Measurements from ENCODE around the gene ZP2.
"Not testable (repeated sequence)": the region's sequence is repeated elsewhere in the genome, so short reads cannot be mapped to it uniquely, and the experiment has no call there.

Gene ZP2

DNA sequence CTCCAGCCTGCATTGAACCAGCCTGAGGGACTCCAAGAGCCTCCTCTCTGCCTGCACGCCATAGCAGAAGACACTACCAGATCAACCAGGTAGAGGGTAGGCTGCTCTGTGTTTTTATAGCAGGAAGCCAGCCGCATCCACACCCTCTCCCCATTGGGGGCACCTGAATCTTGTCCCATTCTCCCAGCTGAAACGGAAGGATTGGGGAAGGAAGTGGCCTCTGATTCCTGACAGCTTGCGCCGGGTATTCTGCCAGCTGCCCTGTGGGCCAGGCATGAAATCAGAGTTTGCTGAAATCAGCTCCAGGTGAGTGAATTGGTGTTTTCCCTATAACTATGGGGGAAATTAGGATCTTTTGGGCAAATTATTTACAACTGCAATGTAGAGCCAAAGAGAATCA lies at the start of gene ZP2:
ZP2 (minus strand) TSS at position 89 of the 400 bp plus-strand sequence; CDS start at position 62, 27 bp downstream.
- peaks cover 24% of the 10 kb centered on the region for H3K27me3 Mint-ChIP-seq
- H3K4me1 Mint-ChIP-seq (ENCODE audit: low read depth): no peaks in the 10 kb centered on the region
- no peaks in the 10 kb centered on the region for H3K9me3 Mint-ChIP-seq
- H3K36me3 Mint-ChIP-seq (ENCODE audit: low read depth): no peaks in the 10 kb centered on the region
- no peak within 1 kb of the TSS for H3K27ac Mint-ChIP-seq
- H3K4me3 Mint-ChIP-seq: no peak within 1 kb of the TSS

DNA sequence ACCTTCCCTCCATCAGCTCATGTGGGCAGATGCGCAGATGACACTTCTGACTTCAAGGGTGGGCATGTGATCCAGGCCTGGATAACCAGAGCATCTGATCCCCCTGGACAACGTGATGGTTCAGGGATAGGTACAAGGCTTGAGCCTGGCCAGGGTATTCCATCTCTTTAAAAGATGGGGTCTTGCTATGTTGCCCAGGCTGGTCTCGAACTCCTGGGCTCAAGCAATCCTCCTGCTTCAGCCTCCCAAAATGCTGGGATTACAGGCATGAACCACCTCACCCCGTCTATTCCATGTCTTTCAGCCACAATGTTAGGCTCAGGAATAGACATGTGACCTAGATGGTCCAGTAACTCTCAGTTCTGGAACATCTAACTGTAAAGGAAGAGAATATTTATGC lies 45.9 kb upstream of the ZP2 start:
- H3K36me3 Mint-ChIP-seq (ENCODE audit: low read depth): no peaks in the 10 kb centered on the region
- no peaks in the 10 kb centered on the region for H3K4me1 Mint-ChIP-seq (ENCODE audit: low read depth)
- H3K27me3 Mint-ChIP-seq: peaks cover 13% of the 10 kb centered on the region
- H3K9me3 Mint-ChIP-seq: no peaks in the 10 kb centered on the region
- no peak overlapping the region for H3K4me3 Mint-ChIP-seq
- H3K27ac Mint-ChIP-seq: no peak overlapping the region

DNA sequence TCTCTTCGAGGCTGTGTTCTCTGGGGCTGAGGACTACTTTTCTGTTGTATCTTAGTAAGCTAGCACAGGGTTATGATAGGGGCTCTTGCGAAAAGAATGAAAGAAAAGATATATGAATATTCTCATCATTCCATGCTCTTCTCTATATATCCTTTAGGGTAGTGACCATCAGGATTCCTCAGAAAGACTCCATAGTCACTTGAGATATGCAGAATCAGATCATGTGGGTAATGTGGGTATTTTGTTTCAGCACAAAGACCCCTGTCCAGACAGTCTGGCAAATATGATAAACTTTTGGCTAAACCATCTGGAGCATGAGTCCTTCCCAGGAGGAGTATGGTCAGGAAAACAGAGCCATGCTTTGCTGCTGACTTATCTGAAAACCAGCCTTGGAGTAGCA lies 45.3 kb upstream of the ZP2 start:
- H3K27ac Mint-ChIP-seq: no peak overlapping the region
- no peaks in the 10 kb centered on the region for H3K36me3 Mint-ChIP-seq (ENCODE audit: low read depth)
- H3K27me3 Mint-ChIP-seq: peaks cover 14% of the 10 kb centered on the region
- no peaks in the 10 kb centered on the region for H3K4me1 Mint-ChIP-seq (ENCODE audit: low read depth)
- no peak overlapping the region for H3K4me3 Mint-ChIP-seq
- H3K9me3 Mint-ChIP-seq: no peaks in the 10 kb centered on the region

DNA sequence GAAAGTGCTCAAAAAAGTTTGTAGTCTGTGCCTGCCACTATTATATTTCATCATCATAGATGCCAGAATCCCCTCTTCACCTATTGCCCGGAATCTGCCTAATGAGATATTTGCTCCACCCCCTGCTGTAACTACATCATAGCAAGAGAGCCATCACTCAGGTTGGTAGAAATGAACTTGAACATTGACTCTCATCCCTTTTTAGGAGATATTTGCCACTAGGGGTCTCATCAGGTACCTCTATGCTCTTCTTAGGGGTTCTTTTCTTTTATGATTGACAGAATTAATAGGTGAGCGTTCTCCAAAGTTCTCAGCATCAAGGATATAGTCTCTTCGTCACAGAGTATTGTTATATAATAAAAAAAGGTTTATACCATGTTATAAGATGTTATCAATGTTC lies 42.1 kb upstream of the ZP2 start:
- Mint-ChIP-seq H3K4me3 (no peak overlapping the region), H3K27me3 (peaks cover 26% of the 10 kb centered on the region)

DNA sequence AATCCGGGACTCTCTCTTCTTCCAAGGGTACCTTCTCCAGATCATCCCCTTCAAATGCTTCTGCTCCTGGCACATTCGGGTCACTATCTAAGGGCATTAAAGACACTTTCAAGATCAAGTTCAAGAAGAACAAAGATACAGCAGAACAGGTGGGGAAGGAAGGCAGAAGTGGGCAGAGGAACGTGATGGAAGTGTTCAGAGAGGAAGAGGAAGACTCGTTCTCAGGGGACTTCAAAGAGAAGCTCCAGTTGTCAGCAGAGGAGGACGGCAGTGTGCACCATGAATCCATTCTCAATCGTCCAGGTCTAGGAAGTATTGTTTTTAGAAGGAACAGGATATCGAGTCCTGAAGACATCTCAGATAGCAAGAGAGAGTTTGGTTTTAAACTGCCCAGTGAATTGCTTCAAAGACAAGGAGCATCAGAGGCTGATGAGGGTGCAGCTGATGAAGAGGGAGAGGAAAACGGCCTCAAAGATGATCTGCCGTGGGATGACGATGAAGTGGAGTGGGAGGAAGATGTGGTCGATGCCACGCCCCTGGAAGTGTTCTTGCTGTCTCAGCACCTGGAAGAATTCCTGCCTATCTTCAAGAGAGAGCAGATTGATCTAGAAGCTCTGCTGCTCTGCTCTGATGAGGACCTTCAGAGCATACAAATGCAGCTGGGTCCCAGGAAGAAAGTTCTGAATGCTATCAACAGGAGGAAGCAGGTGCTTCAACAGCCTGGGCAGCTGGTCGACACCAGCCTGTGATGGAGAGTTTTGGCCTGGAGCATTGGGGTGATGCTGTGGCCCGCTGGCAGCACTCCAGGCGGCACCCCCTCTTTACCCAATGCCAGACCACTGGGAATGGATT lies 38.9 kb upstream of the ZP2 start:
- Mint-ChIP-seq H3K36me3 (ENCODE audit: low read depth) (no peaks in the 10 kb centered on the region), H3K27ac (no peak overlapping the region), H3K4me1 (ENCODE audit: low read depth) (peaks cover 4% of the 10 kb centered on the region), H3K4me3 (no peak overlapping the region), H3K27me3 (peaks cover 35% of the 10 kb centered on the region), H3K9me3 (no peaks in the 10 kb centered on the region)

More for the DNA sequence above, 42.1 kb upstream of the ZP2 start:
- no peaks in the 10 kb centered on the region for H3K9me3 Mint-ChIP-seq
- H3K4me1 Mint-ChIP-seq (ENCODE audit: low read depth): peaks cover 4% of the 10 kb centered on the region
- no peak overlapping the region for H3K27ac Mint-ChIP-seq
- H3K36me3 Mint-ChIP-seq (ENCODE audit: low read depth): no peaks in the 10 kb centered on the region

DNA sequence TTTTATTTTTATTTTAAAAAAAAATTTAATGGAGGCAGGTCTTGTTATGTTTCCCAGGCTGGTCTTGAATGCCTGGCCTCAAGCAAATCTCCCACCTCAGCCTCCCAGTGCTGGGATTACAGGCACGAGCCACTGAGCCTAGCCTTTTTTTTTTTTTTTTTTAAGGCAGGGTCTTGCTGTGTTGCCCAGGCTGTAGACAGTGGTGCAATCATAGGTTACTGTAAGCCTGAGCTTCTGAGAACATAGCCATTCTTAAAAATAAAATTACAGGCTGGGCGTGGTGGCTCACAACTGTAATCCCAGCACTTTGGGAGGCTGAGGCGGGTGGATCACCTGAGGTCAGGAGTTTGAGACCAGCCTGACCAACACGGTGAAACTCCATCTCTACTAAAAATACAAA lies 36.8 kb upstream of the ZP2 start:
- not testable (repeated sequence) for H3K36me3 Mint-ChIP-seq (ENCODE audit: low read depth); H3K27ac Mint-ChIP-seq; H3K4me1 Mint-ChIP-seq (ENCODE audit: low read depth); H3K9me3 Mint-ChIP-seq; H3K4me3 Mint-ChIP-seq
- peaks cover 28% of the 10 kb centered on the region for H3K27me3 Mint-ChIP-seq

- H3K4me3 Mint-ChIP-seq: no peak overlapping the region
- H3K36me3 Mint-ChIP-seq (ENCODE audit: low read depth): no peaks in the 10 kb centered on the region
- no peaks in the 10 kb centered on the region for H3K4me1 Mint-ChIP-seq (ENCODE audit: low read depth)
- peaks cover 17% of the 10 kb centered on the region for H3K27me3 Mint-ChIP-seq
- H3K27ac Mint-ChIP-seq: no peak overlapping the region
- no peaks in the 10 kb centered on the region for H3K9me3 Mint-ChIP-seq
These were observed 33.3 kb upstream of the ZP2 start for GRCh38 chr16:21244518-21245215.

GRCh38 chr16:21242756-21243155 lies 31.4 kb upstream of the ZP2 start:
- Mint-ChIP-seq H3K9me3 (no peaks in the 10 kb centered on the region), H3K36me3 (ENCODE audit: low read depth) (no peaks in the 10 kb centered on the region), H3K4me1 (ENCODE audit: low read depth) (no peaks in the 10 kb centered on the region), H3K27me3 (peaks cover 14% of the 10 kb centered on the region), H3K27ac (no peak overlapping the region), H3K4me3 (no peak overlapping the region)

DNA sequence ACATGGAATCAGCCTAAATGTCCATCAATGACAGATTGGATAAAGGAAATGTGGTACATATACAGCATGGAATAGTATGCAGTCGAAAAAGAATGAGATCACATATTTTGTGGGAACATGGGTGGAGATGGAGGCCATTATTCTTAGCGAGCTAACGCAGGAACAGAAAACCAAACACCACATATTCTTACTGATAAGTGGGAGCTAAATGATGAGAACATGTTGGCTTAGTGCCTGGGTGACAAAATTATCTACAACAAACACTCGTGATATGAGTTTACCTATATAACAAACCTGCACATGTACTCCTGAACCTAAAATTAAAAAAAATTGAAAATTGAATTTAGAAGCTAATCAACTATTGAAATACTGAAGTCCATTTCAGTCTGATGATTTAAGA lies 28.3 kb upstream of the ZP2 start:
- Mint-ChIP-seq H3K9me3 (no peaks in the 10 kb centered on the region), H3K4me3 (no peak overlapping the region), H3K4me1 (ENCODE audit: low read depth) (no peaks in the 10 kb centered on the region), H3K27me3 (peaks cover 12% of the 10 kb centered on the region), H3K36me3 (ENCODE audit: low read depth) (no peaks in the 10 kb centered on the region), H3K27ac (no peak overlapping the region)

DNA sequence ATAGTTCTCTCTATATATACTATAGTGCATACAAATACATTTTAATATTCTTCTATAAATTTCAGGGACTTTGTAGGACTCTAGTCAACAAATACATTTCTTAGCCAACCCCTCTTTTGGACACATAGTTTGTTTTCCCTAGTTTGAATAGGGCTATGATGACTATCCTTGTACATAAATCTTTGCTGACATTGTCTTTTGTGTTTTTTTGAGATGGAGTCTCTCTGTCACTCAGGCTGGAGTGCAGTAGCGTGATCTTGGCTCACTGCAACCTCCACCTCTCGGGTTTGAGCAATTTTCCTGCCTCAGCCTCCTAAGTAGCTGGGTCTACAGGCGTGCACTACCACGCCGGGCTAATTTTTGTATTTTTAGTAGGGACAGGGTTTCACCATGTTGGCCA lies 25.5 kb upstream of the ZP2 start:
- no peak overlapping the region for H3K4me3 Mint-ChIP-seq
- peaks cover 27% of the 10 kb centered on the region for H3K27me3 Mint-ChIP-seq
- H3K4me1 Mint-ChIP-seq (ENCODE audit: low read depth): no peaks in the 10 kb centered on the region
- no peak overlapping the region for H3K27ac Mint-ChIP-seq
- no peaks in the 10 kb centered on the region for H3K36me3 Mint-ChIP-seq (ENCODE audit: low read depth)
- H3K9me3 Mint-ChIP-seq: no peaks in the 10 kb centered on the region

- Mint-ChIP-seq H3K4me1 (ENCODE audit: low read depth) (no peaks in the 10 kb centered on the region), H3K9me3 (no peaks in the 10 kb centered on the region), H3K27ac (no peak overlapping the region), H3K36me3 (ENCODE audit: low read depth) (no peaks in the 10 kb centered on the region), H3K4me3 (no peak overlapping the region), H3K27me3 (peaks cover 40% of the 10 kb centered on the region)
These were observed 23.8 kb upstream of the ZP2 start for GRCh38 chr16:21235199-21235585.

- peaks cover 44% of the 10 kb centered on the region for H3K27me3 Mint-ChIP-seq
- H3K27ac Mint-ChIP-seq: no peak within 1 kb of the TSS
- no peaks in the 10 kb centered on the region for H3K36me3 Mint-ChIP-seq (ENCODE audit: low read depth)
- no peaks in the 10 kb centered on the region for H3K9me3 Mint-ChIP-seq
- H3K4me1 Mint-ChIP-seq (ENCODE audit: low read depth): no peaks in the 10 kb centered on the region
- H3K4me3 Mint-ChIP-seq: no peak within 1 kb of the TSS
These were observed 22.3 kb upstream of the ZP2 start, which contains the start of gene ANKS4B for GRCh38 chr16:21233521-21234150. ANKS4B (plus strand) TSS chr16:21233699; CDS start chr16:21233738, 39 bp downstream.

- Mint-ChIP-seq H3K4me1 (ENCODE audit: low read depth) (no peaks in the 10 kb centered on the region), H3K27me3 (peaks cover 46% of the 10 kb centered on the region), H3K4me3 (no peak overlapping the region), H3K36me3 (ENCODE audit: low read depth) (no peaks in the 10 kb centered on the region), H3K27ac (no peak overlapping the region), H3K9me3 (no peaks in the 10 kb centered on the region)
These were observed 21.7 kb upstream of the ZP2 start for GRCh38 chr16:21233045-21233520.

DNA sequence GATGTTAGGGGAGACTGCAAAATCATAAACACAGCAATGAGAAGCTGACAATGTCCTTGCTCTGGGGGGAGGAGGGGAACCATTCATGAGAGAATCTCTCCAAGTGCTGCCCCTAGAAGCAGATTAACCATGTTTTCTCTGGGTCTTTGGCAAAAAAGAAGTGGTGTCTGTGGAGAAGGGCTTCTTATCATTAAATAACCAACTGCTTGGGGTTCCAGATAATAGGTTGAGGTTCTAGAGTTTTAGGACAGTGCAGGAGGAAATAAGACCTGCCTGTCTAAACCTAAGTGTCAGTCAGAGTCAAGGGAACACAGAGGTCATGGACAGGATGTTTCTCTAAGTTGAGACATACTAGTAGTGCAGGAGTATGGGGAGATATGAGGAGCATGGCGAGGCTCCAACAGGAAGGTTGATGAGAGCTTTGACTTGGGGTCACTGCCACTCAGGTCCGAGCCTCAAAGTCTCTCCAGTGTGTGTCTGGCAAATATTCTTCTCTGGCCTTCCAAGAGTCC lies 17.0 kb upstream of the ZP2 start:
- peaks cover 7% of the 10 kb centered on the region for H3K4me1 Mint-ChIP-seq (ENCODE audit: low read depth)
- no peaks in the 10 kb centered on the region for H3K36me3 Mint-ChIP-seq (ENCODE audit: low read depth)
- H3K27ac Mint-ChIP-seq: no peak overlapping the region
- peaks cover 51% of the 10 kb centered on the region for H3K27me3 Mint-ChIP-seq
- H3K9me3 Mint-ChIP-seq: no peaks in the 10 kb centered on the region
- H3K4me3 Mint-ChIP-seq: no peak overlapping the region

GRCh38 chr16:21227866-21228265 lies 16.5 kb upstream of the ZP2 start:
- Mint-ChIP-seq H3K27ac (no peak overlapping the region), H3K4me3 (no peak overlapping the region), H3K27me3 (peaks cover 49% of the 10 kb centered on the region), H3K36me3 (ENCODE audit: low read depth) (no peaks in the 10 kb centered on the region), H3K9me3 (no peaks in the 10 kb centered on the region), H3K4me1 (ENCODE audit: low read depth) (peaks cover 7% of the 10 kb centered on the region)

Measured in stimulated activated naive CD8-positive, alpha-beta T cell treated with anti-CD3 and anti-CD28 coated beads, Interleukin-15, Interleukin-2, amounts not matched to agents 100 ng/mL and 50 ng/mL, for 24 hours (primary cell).